DND-41 (cell line): ENCODE results near the gene SLX4.

ENCODE experiments used
- EZH2 ChIP-seq: IDR thresholded peaks from 3 replicates; pipeline ENCODE4 v1.6.1; 2012; ENCODE audit warnings: borderline replicate concordance, low read depth, mild to moderate bottlenecking, moderate library complexity, low read length, inconsistent platforms; ENCODE audit not compliant: severe bottlenecking
- TF ChIP-seq, protein P1 (sequence below): IDR thresholded peaks from 2 replicates; pipeline ENCODE4 v1.5.1; 2012; ENCODE audit warnings: borderline replicate concordance, low read length, moderate library complexity, mild to moderate bottlenecking; ENCODE audit not compliant: poor library complexity, severe bottlenecking; ENCODE audit errors: extremely low read depth

DNA sequence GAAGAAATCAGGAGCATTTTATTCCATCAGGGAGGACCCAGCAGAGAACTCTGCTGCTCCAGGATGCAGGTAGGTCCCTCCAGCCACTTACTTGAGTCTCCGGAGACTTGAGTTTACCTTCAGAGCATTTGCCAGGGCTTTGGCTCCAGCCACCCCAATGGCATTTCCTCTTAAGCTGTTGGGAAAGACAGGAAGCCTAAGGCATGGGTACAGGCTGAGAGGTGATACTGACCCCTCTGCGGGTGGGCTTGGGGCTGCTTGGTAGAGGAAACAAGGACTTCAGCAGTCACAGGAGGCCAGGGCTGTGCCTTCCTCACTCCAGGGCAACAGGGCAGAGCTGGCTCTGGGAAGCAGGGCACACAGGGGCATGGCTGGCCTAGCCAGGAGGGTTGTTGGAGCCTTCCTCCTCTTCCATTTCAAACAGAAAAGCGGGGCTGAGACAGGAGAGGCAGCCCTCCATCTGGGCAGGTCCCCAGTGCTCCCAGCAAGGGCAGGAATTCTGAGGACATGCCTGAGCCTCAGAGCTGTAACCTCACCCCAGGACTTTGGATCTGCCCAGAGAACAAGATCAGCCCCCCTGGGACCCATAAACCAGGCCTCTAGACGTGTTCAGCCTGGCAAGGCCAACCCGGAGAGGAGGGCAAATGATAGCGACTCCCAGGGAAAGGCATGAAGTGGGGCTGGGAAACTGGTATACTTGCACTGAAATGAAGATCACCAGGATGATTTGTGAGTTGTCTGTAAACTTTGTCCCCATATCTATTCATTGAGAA lies 68.6 kb downstream of the SLX4 start:
- TF ChIP-seq, protein P1, sequence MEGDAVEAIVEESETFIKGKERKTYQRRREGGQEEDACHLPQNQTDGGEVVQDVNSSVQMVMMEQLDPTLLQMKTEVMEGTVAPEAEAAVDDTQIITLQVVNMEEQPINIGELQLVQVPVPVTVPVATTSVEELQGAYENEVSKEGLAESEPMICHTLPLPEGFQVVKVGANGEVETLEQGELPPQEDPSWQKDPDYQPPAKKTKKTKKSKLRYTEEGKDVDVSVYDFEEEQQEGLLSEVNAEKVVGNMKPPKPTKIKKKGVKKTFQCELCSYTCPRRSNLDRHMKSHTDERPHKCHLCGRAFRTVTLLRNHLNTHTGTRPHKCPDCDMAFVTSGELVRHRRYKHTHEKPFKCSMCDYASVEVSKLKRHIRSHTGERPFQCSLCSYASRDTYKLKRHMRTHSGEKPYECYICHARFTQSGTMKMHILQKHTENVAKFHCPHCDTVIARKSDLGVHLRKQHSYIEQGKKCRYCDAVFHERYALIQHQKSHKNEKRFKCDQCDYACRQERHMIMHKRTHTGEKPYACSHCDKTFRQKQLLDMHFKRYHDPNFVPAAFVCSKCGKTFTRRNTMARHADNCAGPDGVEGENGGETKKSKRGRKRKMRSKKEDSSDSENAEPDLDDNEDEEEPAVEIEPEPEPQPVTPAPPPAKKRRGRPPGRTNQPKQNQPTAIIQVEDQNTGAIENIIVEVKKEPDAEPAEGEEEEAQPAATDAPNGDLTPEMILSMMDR, result no peak
- no peak for TF ChIP-seq EZH2
